BLaER1 treated with 17β-estradiol and CSF1 and Interleukin-3, amounts not matched to agents 10 nM and 100 nM (cell line): Measurements from ENCODE around the gene DPEP2NB.

ENCODE experiments used
- H3K27ac ChIP-seq, 11 experiments: shearing (Covaris generic); formaldehyde crosslinking; 2 replicates each; pipeline ENCODE4 v1.8.1; 2022
- H3K27me3 ChIP-seq, 11 experiments: shearing (Covaris generic); formaldehyde crosslinking; 2 replicates each; pipeline ENCODE4 v1.8.1; 2022
- H3K36me3 ChIP-seq, 11 experiments: shearing (Covaris generic); formaldehyde crosslinking; 2 replicates each; pipeline ENCODE4 v1.8.1; 2022
- H3K4me1 ChIP-seq, 10 experiments: shearing (Covaris generic); formaldehyde crosslinking; 2 replicates each; pipeline ENCODE4 v1.8.1; 2022
- H3K4me2 ChIP-seq, 11 experiments: shearing (Covaris generic); formaldehyde crosslinking; 2 replicates each; pipeline ENCODE4 v1.8.1; 2022
- H3K4me3 ChIP-seq, 10 experiments: shearing (Covaris generic); formaldehyde crosslinking; 2 replicates each; pipeline ENCODE4 v1.8.1; 2022
- H3K9ac ChIP-seq, 11 experiments: shearing (Covaris generic); formaldehyde crosslinking; 2 replicates each; pipeline ENCODE4 v1.8.1; 2022
- H3K9me3 ChIP-seq, 11 experiments: shearing (Covaris generic); formaldehyde crosslinking; replicated peaks in 1 of 11; 2 replicates each; pipeline ENCODE4 v1.8.1; 2022
- H4K20me1 ChIP-seq, 11 experiments: shearing (Covaris generic); formaldehyde crosslinking; 2 replicates each; pipeline ENCODE4 v1.8.1; 2022
- Cebpa-rat ChIP-seq, 11 experiments: shearing (Covaris generic); IDR thresholded peaks; 2 replicates each; pipeline ENCODE4 v1.8.1; 2022

DPEP2NB gene

DNA sequence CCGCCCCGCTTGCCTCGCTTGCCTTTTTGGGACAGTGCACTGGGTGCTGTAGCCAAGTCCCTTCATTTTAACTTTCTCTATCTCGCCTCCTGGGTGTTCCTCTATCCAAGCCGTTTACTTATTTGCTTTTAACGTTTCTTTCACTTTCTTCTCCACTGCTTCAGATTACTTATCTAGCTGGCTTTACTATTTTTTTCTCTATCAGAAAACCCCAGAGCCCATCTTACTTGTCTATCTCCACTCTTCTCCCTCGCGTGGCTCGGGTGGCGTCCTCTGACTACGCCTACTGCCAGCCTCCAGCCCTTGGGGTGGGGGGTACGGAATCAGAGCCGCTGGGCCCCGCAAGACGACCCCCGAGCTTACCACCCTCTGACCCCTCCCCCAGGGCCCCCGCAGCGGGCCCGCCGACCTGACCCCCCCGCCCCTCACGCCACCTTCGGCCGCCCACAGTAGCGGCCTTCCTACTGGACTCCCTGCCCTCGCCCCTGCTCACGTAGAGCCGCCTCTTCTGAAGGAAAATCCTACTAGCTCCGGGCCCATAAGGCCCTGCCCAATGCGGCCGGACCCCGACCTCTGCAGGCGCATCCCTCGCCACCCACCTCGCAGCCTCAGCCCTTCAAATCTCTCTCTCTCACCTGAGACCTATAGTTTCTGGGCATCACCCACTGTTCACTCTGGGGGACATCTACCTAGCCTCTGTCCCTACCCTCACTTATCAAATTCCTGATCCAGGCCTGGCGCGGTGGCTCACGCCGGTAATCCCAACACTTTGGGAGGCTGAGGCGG lies 46.3 kb downstream of the DPEP2NB start:
- peak overlapping the region in 6 of 11 experiments; percentile 78 to 86 (median 82); a peak in 13 of 22 replicates for H3K27ac ChIP-seq
- no peaks in the 10 kb centered on the region for H3K27me3 ChIP-seq
- peaks cover 5 to 30% (median 19%) of the 10 kb centered on the region in 11 experiments; a peak in 15 of 22 replicates for H4K20me1 ChIP-seq
- peak overlapping the region; percentile 75 to 99 (median 96) for H3K4me2 ChIP-seq
- peaks cover 24 to 44% (median 40%) of the 10 kb centered on the region in 10 experiments for H3K4me1 ChIP-seq
- peak overlapping the region; percentile 82 to 93 (median 89); a peak in 17 of 22 replicates for H3K9ac ChIP-seq
- H3K4me3 ChIP-seq, result peak overlapping the region; percentile 72 to 93 (median 84); a peak in 19 of 20 replicates
- no peaks in the 10 kb centered on the region for H3K36me3 ChIP-seq
- TF ChIP-seq Cebpa-rat (IDR thresholded peaks at IDR 0.05), result no peak
- H3K9me3 ChIP-seq, result no peaks in the 10 kb centered on the region

DNA sequence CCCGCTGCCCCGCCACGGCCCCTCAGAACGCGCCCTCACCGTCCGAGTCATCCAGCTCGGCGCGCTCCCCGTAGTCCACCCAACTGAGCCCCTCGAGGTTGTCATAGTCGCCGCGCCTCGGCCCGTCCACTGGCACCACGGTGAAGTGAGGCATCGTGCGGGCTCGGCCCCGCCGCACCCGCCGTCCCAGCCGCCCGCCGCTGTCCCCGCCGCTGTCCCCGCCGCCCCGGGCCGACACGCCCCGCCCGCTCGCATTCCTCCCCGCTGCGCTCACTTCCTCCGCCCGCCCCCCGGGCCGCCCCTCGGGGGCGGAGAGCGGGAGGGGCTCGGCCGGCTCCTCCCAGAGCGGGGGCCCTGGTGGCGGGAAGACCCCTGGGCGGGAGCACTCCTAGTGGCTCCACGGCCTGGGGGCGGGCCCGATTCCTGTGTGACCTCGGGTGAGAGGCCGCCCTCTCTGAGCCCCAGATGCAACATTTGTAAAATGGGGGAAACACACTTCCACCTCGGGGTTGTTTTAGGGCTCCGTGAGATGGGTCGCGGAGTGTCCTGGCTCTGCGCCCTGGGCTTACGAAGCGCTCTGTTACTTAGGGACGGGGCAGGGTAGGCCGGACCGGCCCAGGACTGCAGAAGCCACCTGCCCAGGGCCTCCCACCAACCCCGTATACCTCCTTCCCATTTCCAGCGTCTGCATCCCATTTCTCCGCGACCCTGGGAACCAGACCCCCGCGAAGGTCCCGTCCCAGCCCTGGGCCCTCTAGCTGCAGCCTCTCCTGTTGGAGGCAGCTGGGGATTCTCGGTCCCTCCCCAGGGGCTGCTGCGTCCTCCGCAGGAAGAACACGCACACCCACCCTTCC lies 47.1 kb downstream of the DPEP2NB start, which contains the start of gene SLC12A4:
TSS of gene SLC12A4 (minus strand) at position 238 of the 854 bp plus-strand sequence. CDS start at position 154, 84 bp downstream.
- H3K27me3 ChIP-seq, result no peaks in the 10 kb centered on the region
- peak within 1 kb of the TSS; percentile 72 to 93 (median 84) for H3K4me3 ChIP-seq
- H3K9ac ChIP-seq, result peak within 1 kb of the TSS; percentile 82 to 93 (median 89)
- H3K36me3 ChIP-seq, result peaks cover 0 to 6% (median 0%) of the 10 kb centered on the region in 11 experiments; a peak in 7 of 22 replicates
- peaks cover 5 to 38% (median 20%) of the 10 kb centered on the region in 11 experiments; a peak in 15 of 22 replicates for H4K20me1 ChIP-seq
- H3K27ac ChIP-seq, result peak within 1 kb of the TSS; percentile 68 to 94 (median 84); a peak in 21 of 22 replicates
- peaks cover 24 to 52% (median 43%) of the 10 kb centered on the region in 10 experiments for H3K4me1 ChIP-seq
- TF ChIP-seq Cebpa-rat (IDR thresholded peaks at IDR 0.05), result no peak
- H3K4me2 ChIP-seq, result peak within 1 kb of the TSS; percentile 75 to 99 (median 96)
- no peaks in the 10 kb centered on the region for H3K9me3 ChIP-seq

DNA sequence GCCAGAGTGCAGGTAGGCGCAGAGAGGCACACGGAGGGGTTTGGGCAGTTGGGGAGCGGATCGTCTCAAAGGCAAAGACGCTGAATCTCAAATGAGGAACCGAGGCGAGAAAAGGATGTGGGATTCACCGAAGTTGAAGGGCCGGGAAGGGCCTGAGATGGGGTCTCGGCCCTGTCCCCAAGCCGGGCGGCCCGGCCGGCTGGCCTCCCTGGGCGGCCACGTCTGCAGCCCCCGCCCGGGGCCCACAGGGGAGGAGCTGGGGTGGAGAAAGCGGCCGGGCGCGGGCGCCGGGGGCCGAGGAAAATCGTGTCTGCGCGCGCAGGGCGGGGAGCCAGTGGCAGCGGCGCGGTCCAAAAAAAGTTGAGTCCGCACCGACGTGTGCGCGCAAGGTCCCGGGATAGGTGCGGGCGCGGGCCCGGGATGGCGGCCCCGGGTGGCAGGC lies 47.7 kb downstream of the DPEP2NB start:
- TF ChIP-seq Cebpa-rat (IDR thresholded peaks at IDR 0.05), result no peak
- no peaks in the 10 kb centered on the region for H3K27me3 ChIP-seq
- peak overlapping the region; percentile 72 to 93 (median 84) for H3K4me3 ChIP-seq
- H3K9me3 ChIP-seq, result no peaks in the 10 kb centered on the region
- H4K20me1 ChIP-seq, result peaks cover 5 to 44% (median 20%) of the 10 kb centered on the region in 11 experiments; a peak in 15 of 22 replicates
- H3K9ac ChIP-seq, result peak overlapping the region; percentile 82 to 93 (median 89)
- H3K4me2 ChIP-seq, result peak overlapping the region; percentile 75 to 99 (median 96)
- peak overlapping the region; percentile 68 to 94 (median 84); a peak in 21 of 22 replicates for H3K27ac ChIP-seq
- peaks cover 0 to 12% (median 6%) of the 10 kb centered on the region in 11 experiments; a peak in 13 of 22 replicates for H3K36me3 ChIP-seq
- peaks cover 24 to 54% (median 43%) of the 10 kb centered on the region in 10 experiments for H3K4me1 ChIP-seq

DNA sequence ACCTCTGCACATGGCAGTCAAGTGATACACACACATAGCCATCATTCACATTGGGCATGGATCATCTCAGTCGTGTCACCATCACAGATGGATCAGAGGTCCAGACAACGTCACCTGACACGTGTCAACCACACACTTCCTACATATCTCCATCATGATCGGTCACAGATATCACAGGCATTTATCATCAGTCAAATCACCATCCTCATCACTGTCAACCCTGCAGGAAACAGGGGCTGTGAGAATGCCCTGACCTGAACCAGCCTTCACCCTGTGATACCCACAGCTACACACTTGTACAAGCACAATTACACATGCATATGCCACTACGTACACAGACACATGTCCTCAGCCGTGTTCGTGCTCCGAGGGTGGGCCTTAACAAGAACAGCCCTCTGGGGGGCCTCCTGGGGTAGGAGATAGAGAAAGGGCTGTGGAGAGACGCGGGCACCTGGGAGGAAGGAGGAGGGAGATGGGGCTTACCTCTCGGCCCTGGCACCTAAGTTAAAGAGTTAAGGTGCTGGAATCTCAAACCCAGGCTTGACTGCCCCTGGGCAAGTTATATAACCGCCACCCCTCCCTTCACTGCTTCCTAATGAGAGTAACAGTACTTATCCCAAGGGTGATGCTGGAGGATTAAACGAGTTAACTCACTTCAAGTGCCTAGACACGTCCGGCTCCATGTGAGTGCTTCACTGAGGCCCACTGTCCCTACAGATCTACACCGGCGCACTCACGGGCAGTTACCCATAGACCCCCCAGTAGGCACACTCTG lies 48.3 kb downstream of the DPEP2NB start:
- Histone ChIP-seq H3K9ac (peak overlapping the region; percentile 82 to 93 (median 89)), H3K36me3 (peaks cover 0 to 18% (median 12%) of the 10 kb centered on the region in 11 experiments; a peak in 15 of 22 replicates), H3K27ac (peak overlapping the region; percentile 68 to 94 (median 84); a peak in 21 of 22 replicates), H3K9me3 (no peaks in the 10 kb centered on the region), H3K27me3 (no peaks in the 10 kb centered on the region), H3K4me1 (peaks cover 24 to 54% (median 43%) of the 10 kb centered on the region in 10 experiments), H4K20me1 (peaks cover 5 to 44% (median 20%) of the 10 kb centered on the region in 11 experiments; a peak in 15 of 22 replicates), H3K4me3 (peak overlapping the region; percentile 72 to 93 (median 84)), H3K4me2 (peak overlapping the region; percentile 75 to 99 (median 96))
- no peak for TF ChIP-seq Cebpa-rat (IDR thresholded peaks at IDR 0.05)

DNA sequence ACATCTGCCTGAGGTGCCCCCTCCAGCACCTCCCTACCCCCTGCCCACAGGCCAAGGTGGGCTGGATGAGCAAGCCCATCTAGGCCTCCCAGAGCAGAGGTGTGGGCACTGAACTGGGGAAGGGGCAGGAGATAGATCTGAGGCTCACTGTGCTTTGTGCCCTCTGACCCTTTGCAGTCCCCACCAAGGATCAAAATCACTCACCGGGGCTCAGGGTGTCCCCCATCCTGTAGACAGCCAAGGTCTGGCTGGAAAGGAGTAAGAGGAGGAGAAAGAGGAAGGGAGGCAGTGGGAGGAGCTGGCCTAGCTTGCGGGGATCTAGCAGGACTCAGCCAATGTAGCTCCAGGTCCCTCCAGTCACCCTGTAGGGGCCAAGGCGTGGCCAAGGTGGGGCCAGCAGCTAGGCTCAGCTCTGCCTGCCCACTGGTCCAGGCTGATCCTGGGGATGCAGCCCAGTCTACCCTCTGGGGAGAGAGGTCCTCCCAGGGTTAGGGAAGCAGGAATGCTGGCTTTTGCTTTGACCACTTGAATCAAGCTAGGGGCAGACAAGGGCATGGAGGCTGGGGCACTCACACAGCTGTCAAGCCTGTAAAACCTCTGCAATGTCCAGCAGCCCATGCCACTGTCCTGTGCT lies 49.0 kb downstream of the DPEP2NB start:
- H3K36me3 ChIP-seq, result peaks cover 0 to 25% (median 19%) of the 10 kb centered on the region in 11 experiments; a peak in 15 of 22 replicates
- no peaks in the 10 kb centered on the region for H3K9me3 ChIP-seq
- H3K9ac ChIP-seq, result peak overlapping the region in 7 of 11 experiments; percentile 59 to 93 (median 87); a peak in 11 of 22 replicates
- H3K27me3 ChIP-seq, result no peaks in the 10 kb centered on the region
- H3K4me2 ChIP-seq, result peak overlapping the region; percentile 75 to 99 (median 96)
- peaks cover 5 to 46% (median 20%) of the 10 kb centered on the region in 11 experiments; a peak in 15 of 22 replicates for H4K20me1 ChIP-seq
- H3K27ac ChIP-seq, result no peak overlapping the region; a peak in 1 of 22 replicates
- H3K4me1 ChIP-seq, result peaks cover 24 to 54% (median 43%) of the 10 kb centered on the region in 10 experiments
- TF ChIP-seq Cebpa-rat (IDR thresholded peaks at IDR 0.05), result no peak
- peak overlapping the region in 8 of 10 experiments; percentile 72 to 93 (median 86); a peak in 10 of 20 replicates for H3K4me3 ChIP-seq

DNA sequence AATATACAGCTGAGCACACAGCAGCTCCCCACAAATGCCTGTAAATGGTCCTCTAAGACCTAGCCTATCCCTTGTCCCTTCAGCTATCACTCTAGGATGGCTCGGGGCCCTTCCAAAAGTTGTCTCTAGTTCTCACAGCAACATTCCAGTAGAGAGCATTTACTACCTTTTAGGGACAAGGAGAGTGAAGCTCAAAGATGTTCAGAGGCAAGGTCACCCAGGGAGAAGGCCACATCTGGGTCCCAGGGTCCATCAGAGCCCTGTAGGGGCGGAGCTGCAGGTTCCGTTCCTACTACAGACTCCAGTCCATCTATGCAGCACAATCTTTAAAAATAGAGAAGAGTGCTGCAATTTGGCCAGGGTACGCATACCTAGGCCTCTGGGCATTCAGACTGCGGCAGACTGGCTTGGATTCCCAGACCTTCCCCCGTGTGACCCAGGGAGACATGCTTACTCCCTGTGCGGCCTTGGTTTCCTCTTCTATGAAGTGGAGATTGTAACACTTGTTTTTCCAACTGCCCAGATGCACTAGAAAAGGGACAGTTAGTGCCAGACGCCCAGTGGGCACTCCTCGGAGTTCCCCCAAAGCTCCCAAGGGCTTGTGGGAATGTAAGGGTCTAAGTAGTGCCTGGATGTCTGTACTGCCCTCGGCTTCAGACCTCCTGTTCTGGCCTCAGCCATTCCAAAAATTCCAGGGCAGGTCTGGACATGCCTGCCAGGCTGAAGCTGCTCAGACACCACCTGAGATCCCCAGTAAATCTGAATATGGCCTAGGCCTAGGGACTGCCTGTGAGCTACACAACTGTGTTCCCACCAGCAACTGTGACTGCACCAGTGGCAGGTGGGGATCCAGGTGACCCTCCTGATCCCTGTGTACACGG lies 49.8 kb downstream of the DPEP2NB start:
- Histone ChIP-seq H3K36me3 (peaks cover 7 to 33% (median 26%) of the 10 kb centered on the region in 11 experiments; a peak in 17 of 22 replicates), H4K20me1 (peaks cover 5 to 53% (median 20%) of the 10 kb centered on the region in 11 experiments; a peak in 15 of 22 replicates), H3K4me2 (peak overlapping the region; percentile 75 to 99 (median 96)), H3K9me3 (no peaks in the 10 kb centered on the region), H3K9ac (peak overlapping the region in 4 of 11 experiments; percentile 42 to 85 (median 54); a peak in 6 of 22 replicates), H3K4me3 (no peak overlapping the region; a peak in 1 of 20 replicates), H3K27me3 (no peaks in the 10 kb centered on the region), H3K27ac (no peak overlapping the region; a peak in 1 of 22 replicates), H3K4me1 (peaks cover 24 to 54% (median 43%) of the 10 kb centered on the region in 10 experiments)
- TF ChIP-seq Cebpa-rat (IDR thresholded peaks at IDR 0.05), result no peak
